GM12878 (cell line): ENCODE data around the gene SIPA1. TPM values are rescaled to one million over a fixed set of nuclear protein-coding genes. Genes with fewer than 3 reads are reported as not detected.

Experiments used
- ATAC-seq: fragments of 200-7000 bp; cut with Tn5 transposase; 3 replicates; pipeline ENCODE4 v1.9.1; 2020; ENCODE audit warnings: mild to moderate bottlenecking, moderate library complexity
- BruUV-seq: library from RNA; stranded (reverse); fragments of 400-500 nt; replicated peaks from 2 replicates; lab custom pipeline; 2021; lab: Mats Ljungman, UMichigan
- CTCF ChIA-PET: fragments of 300-600 bp; sonication (Branson Sonifier 250); formaldehyde crosslinking; extraction: SDS; loops from one replicate; lab custom pipeline; 2021; ENCODE audit warnings: inconsistent platforms; lab: Yijun Ruan, JAX
- POLR2A ChIA-PET: fragments of 350-600 bp; formaldehyde crosslinking; extraction: SDS; loops from one replicate; lab custom pipeline; 2021; ENCODE audit warnings: inconsistent platforms; lab: Charles Lee
- RAD21 ChIA-PET: fragments of 300-600 bp; sonication (Branson Sonifier 250); formaldehyde crosslinking; loops from one replicate; lab custom pipeline; 2023; ENCODE audit warnings: antibody characterized with exemption; ENCODE audit not compliant: unreplicated experiment; lab: Charles Lee
- SMC1A ChIA-PET: fragments of 300-600 bp; sonication (Branson Sonifier 250); formaldehyde crosslinking; loops from one replicate; lab custom pipeline; 2023; ENCODE audit not compliant: unreplicated experiment, uncharacterized antibody; lab: Charles Lee
- DNase-seq: peaks from one replicate; pipeline ENCODE4 v3.0.0-alpha.2; 2011; ENCODE audit warnings: low read depth, low spot score
- FAIRE-seq: peaks from 3 replicates; lab custom pipeline; 2011; peaks lifted over from hg19 to GRCh38; lab: Jason Lieb, UNC
- H2AFZ ChIP-seq: 2 replicates; pipeline ENCODE4 v1.6.0; 2011; ENCODE audit warnings: low read depth, low read length, control low read depth; ENCODE audit not compliant: control insufficient read depth
- H3K27ac ChIP-seq: 2 replicates; pipeline ENCODE4 v1.5.1; 2011; ENCODE audit warnings: control low read depth; ENCODE audit not compliant: control insufficient read depth, insufficient read depth
- H3K27me3 ChIP-seq, 2 experiments: replicated peaks in 1 of 2; 2 replicates each; pipeline versions ENCODE4 v1.6.0 to v1.6.1; 2011; ENCODE audit warnings: low read length in 1 of 2; ENCODE audit not compliant: control insufficient read depth in 2 of 2, insufficient read depth in 2 of 2
- H3K36me3 ChIP-seq, 2 experiments: 2 replicates each; pipeline ENCODE4 v1.5.1; 2011; ENCODE audit warnings: low read length in 1 of 2; ENCODE audit not compliant: control insufficient read depth in 2 of 2, insufficient read depth in 2 of 2
- H3K4me1 ChIP-seq: 2 replicates; pipeline ENCODE4 v1.6.1; 2011; ENCODE audit warnings: mild to moderate bottlenecking, low read length, moderate library complexity, mixed read lengths; ENCODE audit not compliant: control insufficient read depth, insufficient read depth
- H3K4me2 ChIP-seq: 2 replicates; pipeline ENCODE4 v1.6.0; 2011; ENCODE audit warnings: control low read depth; ENCODE audit not compliant: control insufficient read depth, insufficient read depth
- H3K4me3 ChIP-seq: fragments of 200-600 bp; sonication (generic); 2 replicates; pipeline ENCODE4 v1.5.1; 2016
- H3K79me2 ChIP-seq: 2 replicates; pipeline ENCODE4 v1.6.0; 2011; ENCODE audit warnings: low read length; ENCODE audit not compliant: control insufficient read depth, insufficient read depth
- H3K9ac ChIP-seq: 2 replicates; pipeline ENCODE4 v1.8.0; 2011; ENCODE audit warnings: low read length, control low read depth, mixed read lengths; ENCODE audit not compliant: control insufficient read depth, insufficient read depth
- H3K9me3 ChIP-seq: replicated peaks from 3 replicates; pipeline ENCODE4 v1.5.1; 2011; ENCODE audit warnings: mild to moderate bottlenecking, low read length; ENCODE audit not compliant: control insufficient read depth, insufficient read depth
- H4K20me1 ChIP-seq: 2 replicates; pipeline ENCODE4 v1.6.0; 2011; ENCODE audit not compliant: control insufficient read depth, insufficient read depth
- ATF7 ChIP-seq: fragments of 450-650 bp; IDR thresholded peaks from 2 replicates; pipeline ENCODE4 v1.6.1; 2016; ENCODE audit warnings: low read depth, mild to moderate bottlenecking
- BHLHE40 ChIP-seq, 2 experiments: fragments of 450-650 bp in 1 of 2; IDR thresholded peaks; 2 replicates each; pipeline ENCODE4 v1.6.1; 2011 to 2017; ENCODE audit warnings: low read depth in 2 of 2, borderline replicate concordance in 1 of 2, improper control_type of control experiment in 1 of 2, low read length in 1 of 2, mild to moderate bottlenecking in 1 of 2
- CHD1 ChIP-seq: IDR thresholded peaks from 2 replicates; pipeline ENCODE4 v1.6.1; 2012; ENCODE audit warnings: low read depth, low read length, improper control_type of control experiment
- CTCF ChIP-seq, 3 experiments: IDR thresholded peaks in 2 of 3; conservative IDR thresholded peaks in 1 of 3; 2 replicates each; pipeline ENCODE4 v1.5.1; 2011; ENCODE audit warnings: low read depth in 3 of 3, low read length in 3 of 3, mild to moderate bottlenecking in 3 of 3, control low read depth in 2 of 3, moderate library complexity in 2 of 3, inconsistent platforms in 1 of 3, mixed read lengths in 1 of 3; ENCODE audit not compliant: control insufficient read depth in 2 of 3, insufficient read depth in 1 of 3; ENCODE audit errors: extremely low read depth in 1 of 3
- FOXM1 ChIP-seq: IDR thresholded peaks from 2 replicates; pipeline ENCODE4 v1.6.1; 2012; ENCODE audit warnings: low read depth, mild to moderate bottlenecking, inconsistent platforms, low read length, moderate library complexity
- GABPA ChIP-seq: IDR thresholded peaks from 2 replicates; pipeline ENCODE4 v1.6.1; 2014; ENCODE audit warnings: antibody characterized with exemption, low read depth, mild to moderate bottlenecking, inconsistent platforms
- HDAC2 ChIP-seq: fragments of 200-600 bp; sonication (generic); IDR thresholded peaks from 2 replicates; pipeline ENCODE4 v1.6.1; 2017
- HDGF ChIP-seq: fragments of 450-650 bp; IDR thresholded peaks from 2 replicates; pipeline ENCODE4 v1.6.1; 2016; ENCODE audit warnings: antibody characterized with exemption
- MTA2 ChIP-seq: fragments of 450-650 bp; IDR thresholded peaks from 2 replicates; pipeline ENCODE4 v1.6.1; 2016; ENCODE audit warnings: low read depth, mild to moderate bottlenecking, moderate library complexity
- NR2C1 ChIP-seq: fragments of 450-650 bp; IDR thresholded peaks from 2 replicates; pipeline ENCODE4 v1.6.1; 2017; ENCODE audit warnings: antibody characterized with exemption, mild to moderate bottlenecking, moderate library complexity
- NR2F1 ChIP-seq: fragments of 450-650 bp; conservative IDR thresholded peaks from 2 replicates; pipeline ENCODE4 v1.6.1; 2017; ENCODE audit warnings: mild to moderate bottlenecking
- PAX8 ChIP-seq: fragments of 450-650 bp; IDR thresholded peaks from 2 replicates; pipeline ENCODE4 v1.6.1; 2017; ENCODE audit warnings: mild to moderate bottlenecking, moderate library complexity
- PML ChIP-seq: IDR thresholded peaks from 2 replicates; pipeline ENCODE4 v1.6.1; 2012; ENCODE audit warnings: low read length, inconsistent platforms
- POLR2AphosphoS2 ChIP-seq: IDR thresholded peaks from 2 replicates; pipeline ENCODE4 v1.6.1; 2011; ENCODE audit warnings: low read depth, mild to moderate bottlenecking, low read length, improper control_type of control experiment, moderate library complexity
- RAD21 ChIP-seq: IDR thresholded peaks from 2 replicates; pipeline ENCODE4 v1.6.1; 2011; ENCODE audit warnings: mild to moderate bottlenecking, low read depth, low read length, moderate library complexity; ENCODE audit not compliant: insufficient read depth
- RFX5 ChIP-seq: IDR thresholded peaks from 2 replicates; pipeline ENCODE4 v1.6.1; 2011; ENCODE audit warnings: low read depth, low read length, improper control_type of control experiment
- YY1 ChIP-seq: IDR thresholded peaks from 2 replicates; pipeline ENCODE4 v1.6.1; 2011; ENCODE audit warnings: low read depth, mild to moderate bottlenecking, low read length
- ZBTB40 ChIP-seq: fragments of 450-650 bp; IDR thresholded peaks from 2 replicates; pipeline ENCODE4 v1.6.1; 2016; ENCODE audit warnings: mild to moderate bottlenecking, moderate library complexity, borderline replicate concordance
- WGBS: methylation state at CpG from one replicate; pipeline ENCODE4 v1.1.6; 2016; ENCODE audit warnings: low lambda C conversion rate; ENCODE audit not compliant: insufficient replicate concordance, insufficient coverage; ENCODE audit errors: missing lambda C conversion rate; 5-methylcytosine and 5-hydroxymethylcytosine counted together
- in situ Hi-C: fragments of 300-500 bp; cut with MboI; formaldehyde crosslinking; loops from 9 replicates; pipeline ENCODE4 v1.14.3; 2018; ENCODE audit warnings: mixed read lengths
- intact Hi-C: fragments of 100-400 bp; cut with micrococcal nuclease; formaldehyde crosslinking; loops from one replicate; pipeline ENCODE4 v1.14.2; 2022; ENCODE audit not compliant: unreplicated experiment
- polyA plus RNA-seq, 11 experiments: library from polyadenylated mRNA; depleted of rRNA in 4 of 11; unstranded in 6 of 11; stranded (reverse) in 5 of 11; fragments of >200 nt; fragmentation: Nextera tagmentation in 4 of 11; fragmentation: Illumina TruSeq in 1 of 11; extraction: Ambion mirVana in 4 of 11; extraction: Trizol in 1 of 11; gene quantifications; 1 replicate in 1 of 11; 2 replicates in 10 of 11; pipeline versions ENCODE4 v1.2.1 to v1.2.3, GENCODE V29; 2011 to 2016; ENCODE audit warnings: inconsistent platforms in 2 of 11, missing spikeins in 2 of 11, low read depth in 1 of 11
- total RNA-seq, 4 experiments: library from RNA; depleted of rRNA in 3 of 4; stranded (reverse); fragments of >200 nt in 3 of 4; fragmentation: Illumina TruSeq in 1 of 4; extraction: Trizol in 1 of 4; gene quantifications; 2 replicates each; pipeline versions ENCODE4 v1.2.1 to v1.2.3, GENCODE V29; 2013 to 2021

SIPA1 gene
- total and polyA plus RNA-seq, 10 of the 15 experiments (the other 5 are each of a cell fraction or from before 2014, with no cell fraction given), result 1.0 to 139 (median 33.4) TPM

- no peaks in the 10 kb centered on the region for H4K20me1 ChIP-seq
- H3K36me3 ChIP-seq, result peaks cover 11 to 31% of the 10 kb centered on the region in 2 experiments
- peak overlapping the region; percentile 89 for H3K27ac ChIP-seq
- peaks cover 42% of the 10 kb centered on the region for H3K79me2 ChIP-seq
- peak; percentile 5 for ATAC-seq
- no peaks in the 10 kb centered on the region for H3K9me3 ChIP-seq
- POLR2A ChIA-PET, result interaction anchor here (0.9 to 7.6 kb wide), 12 partner anchors 13 to 250 kb away, joined by 3 to 100 read pairs (median 7); partner anchors contain the start of genes CCDC85B, EHBP1L1, PCNX3 and RELA
- peak overlapping the region; percentile 92 for H3K9ac ChIP-seq
- intact Hi-C loops, result loop anchor here (1.0 kb wide), 1 partner anchor 23 kb away; no protein-coding TSS in a partner anchor
- WGBS, result 8% methylated on average over 31 of the region's 35 CpGs
- in situ Hi-C loops, result no loop called here
- H3K4me1 ChIP-seq, result peaks cover 34% of the 10 kb centered on the region
- H2AFZ ChIP-seq, result peak overlapping the region; percentile 28
- FAIRE-seq, result peak; percentile 80
- CTCF ChIA-PET, result interaction anchor here (0.7 to 2.5 kb wide), 9 partner anchors 13 to 152 kb away, joined by 3 to 9 read pairs (median 3); no protein-coding TSS in a partner anchor
- H3K4me3 ChIP-seq, result peak overlapping the region; percentile 85
- SMC1A ChIA-PET, result interaction anchor here (1.2 to 3.6 kb wide), 3 partner anchors 12 to 22 kb away, joined by 3 to 33 read pairs (median 14); partner anchors contain the start of gene RELA
- RAD21 ChIA-PET, result interaction anchor here (0.7 to 1.7 kb wide), 5 partner anchors 12 to 139 kb away, joined by 3 to 8 read pairs (median 3); partner anchors contain the start of gene EHBP1L1
- H3K4me2 ChIP-seq, result peak overlapping the region; percentile 99
- H3K27me3 ChIP-seq, result no peaks in the 10 kb centered on the region
- no peak for DNase-seq
- BruUV-seq, result no TSS peak
- TF ChIP-seq RAD21 (no peak), YY1 (no peak), PML (no peak), RFX5 (no peak), BHLHE40 (IDR thresholded peaks at IDR 0.05; ENCODE audit: borderline replicate concordance in 1 of 2, low read depth in 2 of 2, low read length in 1 of 2) (0 out of 4 replicates have a peak, but pooled peaks of 1 of the 2 experiments have one; percentile 20), FOXM1 (no peak), MTA2 (no peak; the same call in 1 of the 2 replicates), NR2F1 (peak; percentile 49; the same call in 1 of the 2 replicates), CTCF (IDR thresholded peaks at IDR 0.05 in 2 of 3, conservative IDR thresholded peaks at IDR 0.05 in 1 of 3; ENCODE audit: control insufficient read depth in 2 of 3, extremely low read depth in 1 of 3, insufficient read depth in 1 of 3, low read depth in 3 of 3, low read length in 3 of 3) (no peak), CHD1 (no peak), GABPA (peak; percentile 78; the same call in 1 of the 2 replicates), ATF7 (peak; percentile 33; the same call in 1 of the 2 replicates), HDAC2 (no peak), PAX8 (no peak), NR2C1 (no peak), HDGF (0 out of 2 replicates have a peak, but pooled peaks have one; percentile 7), ZBTB40 (peak; percentile 73; the same call in 1 of the 2 replicates), POLR2AphosphoS2 (no peak; the same call in 1 of the 2 replicates)
These were observed 2.8 kb downstream of the SIPA1 start for GRCh38 chr11:65640483-65641296.
